H1 (cell line): Measurements from ENCODE around the gene ALKBH1.

Source experiments
- CTCF ChIP-seq, 3 experiments: IDR thresholded peaks; 1 replicate in 2 of 3; 2 replicates in 1 of 3; pipeline versions ENCODE4 v1.5.1 to v1.6.1; 2011; ENCODE audit warnings: low read length in 3 of 3, mild to moderate bottlenecking in 3 of 3, inconsistent platforms in 2 of 3, low read depth in 1 of 3, moderate library complexity in 1 of 3; ENCODE audit not compliant: insufficient read depth in 1 of 3; ENCODE audit errors: control extremely low read depth in 1 of 3
- POLR2A ChIP-seq, 2 experiments: IDR thresholded peaks; 1 replicate in 1 of 2; 2 replicates in 1 of 2; pipeline ENCODE4 v1.6.1; 2011; ENCODE audit warnings: low read depth in 2 of 2, low read length in 2 of 2, mild to moderate bottlenecking in 2 of 2; ENCODE audit errors: control extremely low read depth in 1 of 2

GRCh38 chr14:77752266-77752665 is 44.4 kb upstream of the ALKBH1 start:
- TF ChIP-seq CTCF (IDR thresholded peaks at IDR 0.05; ENCODE audit: control extremely low read depth in 1 of 3, insufficient read depth in 1 of 3, low read depth in 1 of 3, low read length in 3 of 3): no peak
- no peak for TF ChIP-seq POLR2A (IDR thresholded peaks at IDR 0.05; ENCODE audit: control extremely low read depth in 1 of 2, low read depth in 2 of 2, low read length in 2 of 2)
